ENCODE measurements around the gene ASIC5. TPM values are rescaled to one million over a fixed set of nuclear protein-coding genes. Genes with fewer than 3 reads are reported as not detected.
"Not testable (repeated sequence)": the region's sequence is repeated elsewhere in the genome, so short reads cannot be mapped to it uniquely, and the experiment has no call there.

The ASIC5 gene
- total RNA-seq, 4 donors from 2014 or later = not detected

GRCh38 chr4:155799116-155799793 is 66.8 kb downstream of the ASIC5 start:
- TF ChIP-seq POLR2A (IDR thresholded peaks at IDR 0.05) = no peak
- no peak for TF ChIP-seq CTCF (IDR thresholded peaks at IDR 0.05)
- WGBS, 2 donors = 46 to 49% methylated on average over 5 of the region's 5 CpGs
- no peak overlapping the region for H3K4me3 ChIP-seq (ENCODE audit: low read depth, poor library complexity, severe bottlenecking)
- DNase-seq (ENCODE audit: low spot score in 2 of 2) = no peak
- intact Hi-C loops (cut with DNase I; ENCODE audit: low total_unique reads) = no loop called here

- intact Hi-C loops (cut with DNase I; ENCODE audit: low total_unique reads); H3K4me3 ChIP-seq (ENCODE audit: low read depth, poor library complexity, severe bottlenecking); DNase-seq (ENCODE audit: low spot score in 2 of 2): not testable (repeated sequence)
- 93 to 97% methylated on average over 4 of the region's 4 CpGs for WGBS, 2 donors
Measured at GRCh38 chr4:155797581-155797980, 68.5 kb downstream of the ASIC5 start.

GRCh38 chr4:155795991-155796390 is 70.1 kb downstream of the ASIC5 start:
- TF ChIP-seq POLR2A (IDR thresholded peaks at IDR 0.05) (no peak), CTCF (IDR thresholded peaks at IDR 0.05) (no peak)
- no peak for DNase-seq (ENCODE audit: low spot score in 2 of 2)
- H3K4me3 ChIP-seq (ENCODE audit: low read depth, poor library complexity, severe bottlenecking) = no peak overlapping the region
- whole genome bisulfite sequencing, 2 donors = 51 to 61% methylated on average over 3 of the region's 3 CpGs
- intact Hi-C loops (cut with DNase I; ENCODE audit: low total_unique reads) = no loop called here

- intact Hi-C loops (cut with DNase I; ENCODE audit: low total_unique reads) = no loop called here
- 85% methylated on average over 1 of the region's 1 CpG for WGBS, 2 donors
- H3K4me3 ChIP-seq (ENCODE audit: low read depth, poor library complexity, severe bottlenecking) = no peak overlapping the region
- no peak for DNase-seq (ENCODE audit: low spot score in 2 of 2)
- TF ChIP-seq CTCF (IDR thresholded peaks at IDR 0.05) = no peak
- TF ChIP-seq POLR2A (IDR thresholded peaks at IDR 0.05) = no peak
Measured at GRCh38 chr4:155794589-155795236, 71.4 kb downstream of the ASIC5 start.

GRCh38 chr4:155789982-155790381 is 76.1 kb downstream of the ASIC5 start:
- TF ChIP-seq POLR2A (IDR thresholded peaks at IDR 0.05) (no peak), CTCF (IDR thresholded peaks at IDR 0.05) (no peak)
- DNase-seq (ENCODE audit: low spot score in 2 of 2) = no peak
- intact Hi-C loops (cut with DNase I; ENCODE audit: low total_unique reads) = loop anchor here (5.0 kb wide), 1 partner anchor 353 kb away; no protein-coding TSS in a partner anchor
- no peak overlapping the region for H3K4me3 ChIP-seq (ENCODE audit: low read depth, poor library complexity, severe bottlenecking)
- 90 to 92% methylated on average over 3 of the region's 3 CpGs for WGBS, 2 donors

GRCh38 chr4:155789391-155789790 is 76.7 kb downstream of the ASIC5 start:
- DNase-seq (ENCODE audit: low spot score in 2 of 2) = no peak
- TF ChIP-seq POLR2A (IDR thresholded peaks at IDR 0.05) = no peak
- TF ChIP-seq CTCF (IDR thresholded peaks at IDR 0.05) = no peak
- 74 to 75% methylated on average over 6 of the region's 6 CpGs for WGBS, 2 donors
- H3K4me3 ChIP-seq (ENCODE audit: low read depth, poor library complexity, severe bottlenecking) = no peak overlapping the region
- intact Hi-C loops (cut with DNase I; ENCODE audit: low total_unique reads) = loop anchor here (5.0 kb wide), 1 partner anchor 352 kb away; no protein-coding TSS in a partner anchor

All from lower leg skin (tissue), 4 donors.